HG02798 (cell line): ENCODE results near the gene TNFRSF9.

Experiments used
- ATAC-seq: cut with Tn5 transposase; IDR thresholded peaks from one replicate; pipeline ENCODE4 v1.9.1; 2021; ENCODE audit warnings: mild to moderate bottlenecking; ENCODE audit not compliant: unreplicated experiment, poor library complexity

Gene TNFRSF9

GRCh38 chr1:7884757-7885156 lies 55.9 kb downstream of the TNFRSF9 start:
- ATAC-seq, result no peak

- ATAC-seq, result no peak
Measured at GRCh38 chr1:7879228-7879627, 61.4 kb downstream of the TNFRSF9 start.

GRCh38 chr1:7878027-7878426 lies 62.6 kb downstream of the TNFRSF9 start:
- ATAC-seq, result no peak

GRCh38 chr1:7873801-7874795 lies 66.5 kb downstream of the TNFRSF9 start:
- ATAC-seq, result no peak

GRCh38 chr1:7871136-7871535 lies 69.5 kb downstream of the TNFRSF9 start:
- ATAC-seq, result no peak

GRCh38 chr1:7869136-7869920 lies 71.3 kb downstream of the TNFRSF9 start:
- no peak for ATAC-seq

- ATAC-seq, result no peak
Measured at GRCh38 chr1:7868070-7868780, 72.4 kb downstream of the TNFRSF9 start.

GRCh38 chr1:7865978-7866377 lies 74.7 kb downstream of the TNFRSF9 start:
- ATAC-seq, result no peak
